GM23338 (cell line): ENCODE results near the gene MGAT3. TPM values are rescaled to one million over a fixed set of nuclear protein-coding genes. Genes with fewer than 3 reads are reported as not detected.

ENCODE experiments used
- ATAC-seq: fragments of 200-7000 bp; cut with Tn5 transposase; 3 replicates; pipeline ENCODE4 v1.9.1; 2020
- DNase-seq: peaks from one replicate; pipeline ENCODE4 v3.0.0-alpha.2; 2015; ENCODE audit warnings: low spot score
- H2AFZ ChIP-seq: fragments of 200-600 bp; sonication (generic); 2 replicates; pipeline ENCODE4 v1.8.0; 2016; ENCODE audit warnings: antibody characterized with exemption, mild to moderate bottlenecking, moderate library complexity
- H3F3A ChIP-seq: fragments of 200-600 bp; sonication (generic); replicated peaks from 2 replicates; pipeline ENCODE4 v1.8.0; 2017; ENCODE audit warnings: antibody characterized with exemption, mixed run types, low read depth
- H3K27ac ChIP-seq: fragments of 200-600 bp; sonication (generic); 2 replicates; pipeline ENCODE4 v1.6.1; 2016; ENCODE audit warnings: low read depth
- H3K27me3 ChIP-seq: fragments of 200-600 bp; sonication (generic); 2 replicates; pipeline ENCODE4 v1.8.0; 2016; ENCODE audit warnings: mild to moderate bottlenecking, mixed run types, moderate library complexity; ENCODE audit not compliant: insufficient read depth
- H3K36me3 ChIP-seq: fragments of 200-600 bp; sonication (generic); 2 replicates; pipeline ENCODE4 v1.8.0; 2016; ENCODE audit warnings: mild to moderate bottlenecking; ENCODE audit not compliant: insufficient read depth
- H3K4me1 ChIP-seq: fragments of 200-600 bp; sonication (generic); 2 replicates; pipeline ENCODE4 v1.8.0; 2016; ENCODE audit warnings: mild to moderate bottlenecking, moderate library complexity; ENCODE audit not compliant: insufficient read depth
- H3K4me2 ChIP-seq: fragments of 200-600 bp; sonication (generic); 2 replicates; pipeline ENCODE4 v1.7.1; 2017; ENCODE audit warnings: mixed run types
- H3K4me3 ChIP-seq: fragments of 200-600 bp; sonication (generic); 2 replicates; pipeline ENCODE4 v1.6.1; 2016; ENCODE audit warnings: mixed run types
- H3K79me2 ChIP-seq: fragments of 200-600 bp; sonication (generic); replicated peaks from 2 replicates; pipeline ENCODE4 v1.8.0; 2017; ENCODE audit warnings: mild to moderate bottlenecking; ENCODE audit not compliant: insufficient read depth
- H3K9me2 ChIP-seq: fragments of 200-600 bp; sonication (generic); 2 replicates; pipeline ENCODE4 v1.8.0; 2017; ENCODE audit not compliant: insufficient read depth
- H4K20me1 ChIP-seq: fragments of 200-600 bp; sonication (generic); replicated peaks from 2 replicates; pipeline ENCODE4 v1.8.0; 2017; ENCODE audit warnings: mild to moderate bottlenecking; ENCODE audit not compliant: insufficient read depth
- H3K27ac Mint-ChIP-seq: 2 replicates; pipeline ENCODE4 v1.8.0; 2020; ENCODE audit warnings: inconsistent platforms, mild to moderate bottlenecking, moderate library complexity, mixed read lengths
- H3K27me3 Mint-ChIP-seq: 3 replicates; pipeline ENCODE4 v1.8.0; 2022; ENCODE audit warnings: low read depth, mild to moderate bottlenecking, moderate library complexity, mixed read lengths, inconsistent platforms; ENCODE audit not compliant: insufficient read depth, poor library complexity
- H3K36me3 Mint-ChIP-seq: 3 replicates; pipeline ENCODE4 v1.8.0; 2021; ENCODE audit warnings: low read depth, mild to moderate bottlenecking, inconsistent platforms, moderate library complexity, mixed read lengths
- H3K4me1 Mint-ChIP-seq: 3 replicates; pipeline ENCODE4 v1.8.0; 2020; ENCODE audit warnings: mild to moderate bottlenecking, inconsistent platforms, mixed read lengths
- H3K4me3 Mint-ChIP-seq: 3 replicates; pipeline ENCODE4 v1.8.0; 2021; ENCODE audit warnings: moderate library complexity, mild to moderate bottlenecking, inconsistent platforms, mixed read lengths
- H3K9me3 Mint-ChIP-seq: 3 replicates; pipeline ENCODE4 v1.8.0; 2020; ENCODE audit warnings: moderate library complexity, mild to moderate bottlenecking, inconsistent platforms, mixed read lengths
- CREB1 ChIP-seq: fragments of 250-450 bp; sonication (Bioruptor Pico); IDR thresholded peaks from 2 replicates; pipeline ENCODE4 v1.5.0; 2020; ENCODE audit warnings: low read depth, mild to moderate bottlenecking, moderate library complexity
- CTCF ChIP-seq, 2 experiments: fragments of 200-600 bp in 1 of 2; sonication (generic) in 1 of 2; conservative IDR thresholded peaks; 2 replicates each; pipeline versions ENCODE4 v1.5.1 to v1.6.1; 2016 to 2017; ENCODE audit warnings: antibody characterized with exemption in 2 of 2, low read depth in 2 of 2, mild to moderate bottlenecking in 2 of 2, moderate library complexity in 1 of 2
- ETS1 ChIP-seq: IDR thresholded peaks from 2 replicates; pipeline ENCODE4 v1.6.1; 2016; ENCODE audit warnings: antibody characterized with exemption
- EZH2 ChIP-seq: fragments of 200-600 bp; sonication (generic); IDR thresholded peaks from one replicate; pipeline ENCODE4 v1.8.0; 2017; ENCODE audit warnings: antibody characterized with exemption, mild to moderate bottlenecking, low read depth; ENCODE audit not compliant: unreplicated experiment
- EZH2phosphoT487 ChIP-seq: fragments of 200-600 bp; sonication (generic); IDR thresholded peaks from one replicate; pipeline ENCODE4 v1.8.1; 2018; ENCODE audit warnings: antibody characterized with exemption; ENCODE audit not compliant: unreplicated experiment
- JUNB ChIP-seq: IDR thresholded peaks from one replicate; pipeline ENCODE4 v1.6.1; 2016; ENCODE audit warnings: antibody characterized with exemption; ENCODE audit not compliant: unreplicated experiment
- NANOG ChIP-seq: IDR thresholded peaks from 2 replicates; pipeline ENCODE4 v1.6.1; 2016; ENCODE audit warnings: antibody characterized with exemption, borderline replicate concordance
- POLR2AphosphoS5 ChIP-seq: IDR thresholded peaks from 2 replicates; pipeline ENCODE4 v1.6.1; 2016; ENCODE audit warnings: antibody characterized with exemption, low read depth
- REST ChIP-seq: IDR thresholded peaks from one replicate; pipeline ENCODE4 v1.6.1; 2018; ENCODE audit warnings: antibody characterized with exemption; ENCODE audit not compliant: unreplicated experiment
- STAT1 ChIP-seq: IDR thresholded peaks from one replicate; pipeline ENCODE4 v1.6.1; 2016; ENCODE audit warnings: antibody characterized with exemption; ENCODE audit not compliant: unreplicated experiment
- ZNF114 ChIP-seq: fragments of 250-450 bp; sonication (Bioruptor Pico); IDR thresholded peaks from 2 replicates; pipeline ENCODE4 v1.5.0; 2020; ENCODE audit warnings: mild to moderate bottlenecking, moderate library complexity
- ZNF331 ChIP-seq: fragments of 250-450 bp; sonication (Bioruptor Pico); IDR thresholded peaks from 2 replicates; pipeline ENCODE4 v1.5.0; 2020; ENCODE audit warnings: low read depth, mild to moderate bottlenecking, moderate library complexity
- ZNF462 ChIP-seq: fragments of 250-450 bp; sonication (Bioruptor Pico); IDR thresholded peaks from 2 replicates; pipeline ENCODE4 v1.5.0; 2020; ENCODE audit warnings: mild to moderate bottlenecking, moderate library complexity
- polyA plus RNA-seq: library from polyadenylated mRNA; unstranded; fragments of >200 nt; fragmentation: Nextera tagmentation; extraction: Ambion mirVana; gene quantifications from 2 replicates; pipeline ENCODE4 v1.2.1, GENCODE V29; 2016
- total RNA-seq: library from RNA; depleted of rRNA; stranded (reverse); fragments of >200 nt; shearing (Covaris generic); gene quantifications from 2 replicates; pipeline ENCODE4 v1.2.3, GENCODE V29; 2014

The MGAT3 gene
- total and polyA plus RNA-seq, 2 experiments from 2014 or later: 1.7 to 10.2 TPM

- Histone ChIP-seq H3K4me3 (no peak overlapping the region), H3K79me2 (no peaks in the 10 kb centered on the region), H3K27me3 (no peaks in the 10 kb centered on the region), H4K20me1 (no peaks in the 10 kb centered on the region), H3F3A (peaks cover 8% of the 10 kb centered on the region), H3K27ac (no peak overlapping the region), H3K4me1 (peaks cover 33% of the 10 kb centered on the region), H3K36me3 (no peaks in the 10 kb centered on the region), H3K4me2 (no peak overlapping the region), H2AFZ (no peak overlapping the region), H3K9me2 (no peaks in the 10 kb centered on the region)
- peaks cover 46% of the 10 kb centered on the region for H3K4me1 Mint-ChIP-seq
- H3K9me3 Mint-ChIP-seq: no peaks in the 10 kb centered on the region
- TF ChIP-seq JUNB: no peak
- no peak for TF ChIP-seq ETS1
- no peak for TF ChIP-seq STAT1
- no peak for TF ChIP-seq EZH2phosphoT487
- TF ChIP-seq ZNF114: no peak
- TF ChIP-seq CTCF (conservative IDR thresholded peaks at IDR 0.05; ENCODE audit: low read depth in 2 of 2): no peak
- no peak for TF ChIP-seq ZNF331 (CRISPR knock-in tag)
- no peak for TF ChIP-seq EZH2
- TF ChIP-seq CREB1 (CRISPR knock-in tag): no peak
- no peak for TF ChIP-seq ZNF462
- no peak for TF ChIP-seq NANOG
- no peak for TF ChIP-seq REST
- no peak for TF ChIP-seq POLR2AphosphoS5
- peaks cover 25% of the 10 kb centered on the region for H3K27me3 Mint-ChIP-seq
- no peak overlapping the region for H3K4me3 Mint-ChIP-seq
- H3K27ac Mint-ChIP-seq: no peak overlapping the region
- ATAC-seq (no peak), DNase-seq (no peak)
- H3K36me3 Mint-ChIP-seq: no peaks in the 10 kb centered on the region
These were observed 11.9 kb downstream of the MGAT3 start for GRCh38 chr22:39468487-39469325.
